GM18873 (cell line): ENCODE measurements around the gene FAHD2A.
"Not testable (repeated sequence)": the region's sequence is repeated elsewhere in the genome, so short reads cannot be mapped to it uniquely, and the experiment has no call there.

Experiments used
- ATAC-seq: cut with Tn5 transposase; IDR thresholded peaks from one replicate; pipeline ENCODE4 v1.9.1; 2021; ENCODE audit warnings: mild to moderate bottlenecking, moderate library complexity, moderate number of reproducible peaks; ENCODE audit not compliant: unreplicated experiment, low FRiP score

FAHD2A gene

GRCh38 chr2:95375532-95376150 lies 26.9 kb upstream of the FAHD2A start:
- no peak for ATAC-seq

GRCh38 chr2:95376311-95377215 lies 25.9 kb upstream of the FAHD2A start:
- no peak for ATAC-seq

GRCh38 chr2:95377216-95378123 lies 25.0 kb upstream of the FAHD2A start:
- no peak for ATAC-seq

GRCh38 chr2:95378281-95378680 lies 24.2 kb upstream of the FAHD2A start:
- ATAC-seq = not testable (repeated sequence)

- no peak for ATAC-seq
Measured at GRCh38 chr2:95379371-95379831, 23.1 kb upstream of the FAHD2A start.

- no peak for ATAC-seq
Measured at GRCh38 chr2:95380280-95380679, 22.2 kb upstream of the FAHD2A start.

GRCh38 chr2:95380731-95381130 lies 21.8 kb upstream of the FAHD2A start:
- ATAC-seq = no peak

- ATAC-seq = no peak
Measured at GRCh38 chr2:95381212-95382191, 21.0 kb upstream of the FAHD2A start.

- no peak for ATAC-seq
Measured at GRCh38 chr2:95382192-95382591, 20.3 kb upstream of the FAHD2A start.

- ATAC-seq = no peak
Measured at GRCh38 chr2:95382686-95383634, 19.5 kb upstream of the FAHD2A start.

- ATAC-seq = no peak
Measured at GRCh38 chr2:95383635-95384027, 18.9 kb upstream of the FAHD2A start.

GRCh38 chr2:95384854-95385569 lies 17.5 kb upstream of the FAHD2A start:
- ATAC-seq = no peak

- ATAC-seq = no peak
Measured at GRCh38 chr2:95385570-95385984, 16.9 kb upstream of the FAHD2A start.

- ATAC-seq = no peak
Measured at GRCh38 chr2:95386031-95386430, 16.5 kb upstream of the FAHD2A start.

GRCh38 chr2:95387358-95387757 lies 15.2 kb upstream of the FAHD2A start:
- no peak for ATAC-seq

GRCh38 chr2:95388091-95388692 lies 14.3 kb upstream of the FAHD2A start:
- ATAC-seq = no peak

- no peak for ATAC-seq
Measured at GRCh38 chr2:95388856-95389244, 13.7 kb upstream of the FAHD2A start.
